OCI-LY7 (cell line): Measurements from ENCODE around the gene NOL6.

ENCODE experiments used
- EZH2phosphoT487 ChIP-seq: fragments of 200-600 bp; sonication (generic); IDR thresholded peaks from 2 replicates; pipeline ENCODE4 v1.6.1; 2018; ENCODE audit warnings: low read depth, borderline replicate concordance, mild to moderate bottlenecking, mixed run types, antibody characterized with exemption, low read length, moderate library complexity, mixed read lengths
- TF ChIP-seq, protein P1 (sequence below): fragments of 200-600 bp; sonication (generic); conservative IDR thresholded peaks from 2 replicates; pipeline ENCODE4 v1.5.1; 2014; ENCODE audit warnings: mild to moderate bottlenecking, antibody characterized with exemption, low read length, moderate library complexity, mixed read lengths

DNA sequence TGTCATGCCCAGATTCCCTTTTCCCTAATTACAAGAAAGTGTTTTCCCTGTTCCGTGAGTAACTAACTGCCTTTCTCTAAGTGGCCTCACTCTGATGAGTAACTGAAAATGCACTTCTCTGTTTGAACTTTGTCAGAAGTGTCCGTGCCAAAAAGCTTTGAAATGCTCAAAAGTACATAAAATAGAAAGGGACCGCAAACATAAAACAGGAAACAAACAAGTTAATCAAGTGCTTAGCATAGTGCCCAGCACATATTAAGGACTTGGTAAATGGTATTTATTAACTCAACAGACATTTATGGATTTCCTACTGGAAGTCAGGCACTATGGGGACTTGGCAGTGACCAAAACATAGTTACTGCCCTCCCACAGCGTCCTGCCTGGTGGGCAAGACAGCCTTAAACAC, 48.6 kb downstream of the NOL6 start:
- TF ChIP-seq, protein P1, sequence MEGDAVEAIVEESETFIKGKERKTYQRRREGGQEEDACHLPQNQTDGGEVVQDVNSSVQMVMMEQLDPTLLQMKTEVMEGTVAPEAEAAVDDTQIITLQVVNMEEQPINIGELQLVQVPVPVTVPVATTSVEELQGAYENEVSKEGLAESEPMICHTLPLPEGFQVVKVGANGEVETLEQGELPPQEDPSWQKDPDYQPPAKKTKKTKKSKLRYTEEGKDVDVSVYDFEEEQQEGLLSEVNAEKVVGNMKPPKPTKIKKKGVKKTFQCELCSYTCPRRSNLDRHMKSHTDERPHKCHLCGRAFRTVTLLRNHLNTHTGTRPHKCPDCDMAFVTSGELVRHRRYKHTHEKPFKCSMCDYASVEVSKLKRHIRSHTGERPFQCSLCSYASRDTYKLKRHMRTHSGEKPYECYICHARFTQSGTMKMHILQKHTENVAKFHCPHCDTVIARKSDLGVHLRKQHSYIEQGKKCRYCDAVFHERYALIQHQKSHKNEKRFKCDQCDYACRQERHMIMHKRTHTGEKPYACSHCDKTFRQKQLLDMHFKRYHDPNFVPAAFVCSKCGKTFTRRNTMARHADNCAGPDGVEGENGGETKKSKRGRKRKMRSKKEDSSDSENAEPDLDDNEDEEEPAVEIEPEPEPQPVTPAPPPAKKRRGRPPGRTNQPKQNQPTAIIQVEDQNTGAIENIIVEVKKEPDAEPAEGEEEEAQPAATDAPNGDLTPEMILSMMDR: no peak
- no peak for TF ChIP-seq EZH2phosphoT487
